Measurements from ENCODE around the gene MYOD1.
A peak's percentile ranks its signal among the peaks of the same experiment; 100 is the strongest.

Gene MYOD1

DNA sequence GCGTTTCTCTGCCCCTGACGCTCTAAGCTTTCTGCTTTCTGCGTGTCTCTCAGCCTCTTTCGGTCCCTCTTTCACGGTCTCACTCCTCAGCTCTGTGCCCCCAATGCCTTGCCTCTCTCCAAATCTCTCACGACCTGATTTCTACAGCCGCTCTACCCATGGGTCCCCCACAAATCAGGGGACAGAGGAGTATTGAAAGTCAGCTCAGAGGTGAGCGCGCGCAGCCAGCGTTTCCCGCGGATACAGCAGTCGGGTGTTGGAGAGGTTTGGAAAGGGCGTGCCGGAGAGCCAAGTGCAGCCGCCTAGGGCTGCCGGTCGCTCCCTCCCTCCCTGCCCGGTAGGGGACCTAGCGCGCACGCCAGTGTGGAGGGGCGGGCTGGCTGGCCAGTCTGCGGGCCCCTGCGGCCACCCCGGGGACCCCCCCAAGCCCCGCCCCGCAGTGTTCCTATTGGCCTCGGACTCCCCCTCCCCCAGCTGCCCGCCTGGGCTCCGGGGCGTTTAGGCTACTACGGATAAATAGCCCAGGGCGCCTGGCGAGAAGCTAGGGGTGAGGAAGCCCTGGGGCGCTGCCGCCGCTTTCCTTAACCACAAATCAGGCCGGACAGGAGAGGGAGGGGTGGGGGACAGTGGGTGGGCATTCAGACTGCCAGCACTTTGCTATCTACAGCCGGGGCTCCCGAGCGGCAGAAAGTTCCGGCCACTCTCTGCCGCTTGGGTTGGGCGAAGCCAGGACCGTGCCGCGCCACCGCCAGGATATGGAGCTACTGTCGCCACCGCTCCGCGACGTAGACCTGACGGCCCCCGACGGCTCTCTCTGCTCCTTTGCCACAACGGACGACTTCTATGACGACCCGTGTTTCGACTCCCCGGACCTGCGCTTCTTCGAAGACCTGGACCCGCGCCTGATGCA is at the start of gene MYOD1:
Gene MYOD1, plus strand, starts transcription at position 544 of the 910 bp plus-strand sequence. Its CDS starts 212 bp downstream, at position 756.
- no peak for DNase-seq (ENCODE audit: extremely low read depth, low read depth)
- TF ChIP-seq, protein P1, sequence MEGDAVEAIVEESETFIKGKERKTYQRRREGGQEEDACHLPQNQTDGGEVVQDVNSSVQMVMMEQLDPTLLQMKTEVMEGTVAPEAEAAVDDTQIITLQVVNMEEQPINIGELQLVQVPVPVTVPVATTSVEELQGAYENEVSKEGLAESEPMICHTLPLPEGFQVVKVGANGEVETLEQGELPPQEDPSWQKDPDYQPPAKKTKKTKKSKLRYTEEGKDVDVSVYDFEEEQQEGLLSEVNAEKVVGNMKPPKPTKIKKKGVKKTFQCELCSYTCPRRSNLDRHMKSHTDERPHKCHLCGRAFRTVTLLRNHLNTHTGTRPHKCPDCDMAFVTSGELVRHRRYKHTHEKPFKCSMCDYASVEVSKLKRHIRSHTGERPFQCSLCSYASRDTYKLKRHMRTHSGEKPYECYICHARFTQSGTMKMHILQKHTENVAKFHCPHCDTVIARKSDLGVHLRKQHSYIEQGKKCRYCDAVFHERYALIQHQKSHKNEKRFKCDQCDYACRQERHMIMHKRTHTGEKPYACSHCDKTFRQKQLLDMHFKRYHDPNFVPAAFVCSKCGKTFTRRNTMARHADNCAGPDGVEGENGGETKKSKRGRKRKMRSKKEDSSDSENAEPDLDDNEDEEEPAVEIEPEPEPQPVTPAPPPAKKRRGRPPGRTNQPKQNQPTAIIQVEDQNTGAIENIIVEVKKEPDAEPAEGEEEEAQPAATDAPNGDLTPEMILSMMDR (IDR thresholded peaks at IDR 0.05; ENCODE audit: low read depth, low read length, missing control alignments) = no peak
- no peak within 1 kb of the TSS for H3K4me3 ChIP-seq (replicated peaks; ENCODE audit: low read depth, low read length)

DNA sequence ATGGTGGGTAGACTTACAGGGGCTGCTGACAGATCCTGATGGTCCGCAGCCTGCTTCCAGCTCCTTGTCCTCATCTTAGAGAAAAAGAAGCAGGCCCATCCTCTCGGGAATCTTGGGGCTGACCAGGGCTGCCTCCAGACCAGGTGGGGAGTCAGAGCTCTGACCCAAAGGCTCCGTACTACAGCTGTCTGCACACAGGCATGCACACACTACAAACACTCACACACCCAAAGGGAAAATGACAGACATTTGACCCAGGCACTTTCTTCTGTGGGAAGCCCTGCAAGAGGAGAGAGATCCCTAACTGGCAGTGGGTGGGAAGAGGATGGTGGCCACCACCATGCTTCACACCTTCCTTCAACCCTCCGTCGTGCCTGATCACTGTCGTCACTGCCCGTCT is 46.9 kb upstream of the MYOD1 start:
- TF ChIP-seq, protein P1 (IDR thresholded peaks at IDR 0.05; ENCODE audit: low read depth, low read length, missing control alignments) = no peak
- H3K4me3 ChIP-seq (replicated peaks; ENCODE audit: low read depth, low read length) = no peak overlapping the region
- DNase-seq (ENCODE audit: extremely low read depth, low read depth) = no peak

DNA sequence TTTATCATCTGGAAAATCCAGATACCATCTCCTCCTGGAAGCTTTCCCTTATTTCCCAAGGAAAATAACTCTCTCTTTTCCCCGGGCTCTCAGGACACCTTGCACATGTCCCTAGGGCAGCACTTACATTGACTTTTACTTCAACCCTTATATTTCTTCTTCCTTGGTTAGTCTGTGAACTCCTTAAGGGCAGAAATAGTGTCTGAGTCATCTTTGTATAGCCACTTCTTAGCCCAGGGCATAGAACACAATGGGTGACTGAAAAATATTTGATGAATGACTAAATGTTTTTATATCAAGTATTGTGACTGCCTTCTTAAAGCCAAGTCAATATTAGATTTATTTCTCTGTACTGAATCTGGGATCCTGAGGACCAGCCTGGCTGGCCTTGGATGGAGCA is 45.4 kb upstream of the MYOD1 start:
- no peak overlapping the region for H3K4me3 ChIP-seq (replicated peaks; ENCODE audit: low read depth, low read length)
- TF ChIP-seq, protein P1 (IDR thresholded peaks at IDR 0.05; ENCODE audit: low read depth, low read length, missing control alignments) = no peak
- no peak for DNase-seq (ENCODE audit: extremely low read depth, low read depth)

DNA sequence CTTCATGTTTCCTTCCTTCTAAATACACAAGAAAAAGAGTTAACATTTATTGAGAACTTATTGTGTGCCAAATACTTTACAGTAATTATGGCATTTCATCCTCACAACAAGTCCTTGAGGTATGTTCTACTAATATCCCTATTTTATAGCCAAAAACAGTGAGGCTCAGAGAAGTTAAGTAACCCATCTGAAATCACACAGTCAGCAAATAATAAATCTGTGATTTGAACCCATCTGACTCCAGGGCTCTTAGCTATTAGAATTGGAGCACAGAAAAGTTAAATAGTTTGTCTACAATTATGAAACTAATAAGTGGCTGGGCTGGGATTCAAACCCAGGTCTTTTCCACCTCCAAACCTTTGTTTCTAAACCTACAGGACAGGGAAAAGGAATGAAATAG is 36.5 kb upstream of the MYOD1 start:
- no peak overlapping the region for H3K4me3 ChIP-seq (replicated peaks; ENCODE audit: low read depth, low read length)
- TF ChIP-seq, protein P1 (IDR thresholded peaks at IDR 0.05; ENCODE audit: low read depth, low read length, missing control alignments) = no peak
- no peak for DNase-seq (ENCODE audit: extremely low read depth, low read depth)

DNA sequence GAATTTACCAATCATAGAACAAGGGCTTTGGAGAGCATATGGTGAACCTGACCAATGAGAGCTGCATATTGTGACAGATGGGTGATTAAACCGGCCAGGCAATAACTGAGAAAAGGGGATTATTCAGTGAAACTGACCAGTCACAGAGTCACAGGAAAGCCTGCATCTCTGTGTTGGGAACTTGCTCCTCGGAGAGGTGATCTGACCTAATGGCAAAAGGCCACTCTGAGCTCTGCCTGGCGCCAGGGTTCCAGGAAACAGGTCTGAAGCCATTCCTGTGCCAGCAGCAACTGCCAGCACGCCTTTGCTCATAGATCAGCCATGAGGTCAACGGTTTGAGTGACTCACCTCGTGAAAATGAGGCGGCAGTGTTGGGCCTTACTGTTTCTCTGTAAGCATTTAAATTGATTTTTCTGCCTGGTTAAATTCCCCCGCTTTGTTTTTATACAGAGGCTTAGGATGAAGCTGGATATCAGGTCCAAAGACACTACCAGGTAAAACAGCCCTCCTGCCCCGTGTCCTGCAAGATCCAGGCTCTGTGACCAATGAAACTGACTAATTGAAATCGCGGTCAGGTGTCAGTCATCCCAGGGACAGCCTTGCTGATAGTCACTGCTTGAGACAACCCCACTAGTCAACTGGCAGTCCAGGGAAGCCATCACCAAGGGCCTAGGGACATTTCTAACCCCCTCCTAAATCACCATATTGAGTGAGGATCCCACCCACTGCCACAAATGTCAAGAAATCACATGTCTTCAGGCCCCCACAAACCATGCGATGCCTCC is 35.8 kb upstream of the MYOD1 start:
- TF ChIP-seq, protein P1 (IDR thresholded peaks at IDR 0.05; ENCODE audit: low read depth, low read length, missing control alignments) = no peak
- no peak overlapping the region for H3K4me3 ChIP-seq (replicated peaks; ENCODE audit: low read depth, low read length)
- peak; percentile 29 for DNase-seq (ENCODE audit: extremely low read depth, low read depth)

DNA sequence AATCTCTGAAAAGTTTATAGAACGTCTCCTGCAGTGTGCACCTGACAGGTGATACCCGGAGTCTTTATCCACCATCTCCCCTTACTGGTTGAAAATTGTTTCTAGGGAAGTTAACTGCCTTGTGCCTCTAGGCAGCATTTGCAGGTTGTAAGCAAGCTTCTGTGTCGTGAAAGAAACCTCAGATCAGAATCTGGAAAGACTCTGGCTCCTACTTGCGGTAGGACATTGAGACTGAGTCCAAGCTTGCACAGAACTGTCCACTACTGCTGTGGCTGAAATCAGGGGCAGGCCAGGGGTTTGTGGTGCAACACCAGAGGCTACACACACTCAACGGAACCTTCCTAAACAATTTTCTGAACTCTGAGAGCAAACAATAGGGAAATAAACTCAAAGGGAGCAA is 34.8 kb upstream of the MYOD1 start:
- no peak overlapping the region for H3K4me3 ChIP-seq (replicated peaks; ENCODE audit: low read depth, low read length)
- TF ChIP-seq, protein P1 (IDR thresholded peaks at IDR 0.05; ENCODE audit: low read depth, low read length, missing control alignments) = no peak
- no peak for DNase-seq (ENCODE audit: extremely low read depth, low read depth)

Measured in HFF-Myc (cell line).